Activated CD4-positive, alpha-beta T cell treated with anti-CD3 and anti-CD28 coated beads, Interleukin-2, amount 50 U/mL, for 48 hours (primary cell): ENCODE measurements around the gene ING4.
A peak's percentile ranks its signal among the peaks of the same experiment; 100 is the strongest.

Experiments
- DNase-seq, 2 experiments: peaks; one replicate each; pipeline ENCODE4 v3.0.0-alpha.2; 2020

The ING4 gene

GRCh38 chr12:6605421-6606330 is 57.2 kb downstream of the ING4 start:
- peak in 1 of 2 experiments; percentile 36 for DNase-seq

GRCh38 chr12:6604259-6605029 is 58.5 kb downstream of the ING4 start:
- DNase-seq = peak in 1 of 2 experiments; percentile 39

DNA sequence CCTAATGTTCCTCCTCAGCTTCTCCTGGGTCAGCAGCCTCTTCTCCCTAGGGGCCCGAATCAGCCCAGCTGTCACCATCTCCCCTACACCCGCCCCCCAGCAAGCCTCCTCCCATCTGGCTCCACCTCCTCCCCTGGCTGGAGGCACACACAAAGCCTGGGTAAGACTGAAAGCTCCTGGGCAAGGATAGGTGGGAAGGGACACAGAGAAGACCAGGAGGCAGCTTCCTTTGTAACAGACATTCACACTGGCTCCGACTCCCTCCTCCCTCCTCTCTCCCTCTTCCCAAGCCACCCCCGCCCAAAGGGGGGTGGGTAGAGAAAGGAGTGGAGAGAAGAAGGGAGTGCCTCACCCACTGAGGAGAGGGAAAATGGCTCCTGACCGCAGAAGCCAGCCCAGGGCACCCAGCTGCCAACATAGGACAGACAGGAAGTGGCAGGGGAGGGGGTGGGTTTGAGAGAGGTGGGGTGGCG is 59.8 kb downstream of the ING4 start:
- peak in 1 of 2 experiments; percentile 40 for DNase-seq

DNA sequence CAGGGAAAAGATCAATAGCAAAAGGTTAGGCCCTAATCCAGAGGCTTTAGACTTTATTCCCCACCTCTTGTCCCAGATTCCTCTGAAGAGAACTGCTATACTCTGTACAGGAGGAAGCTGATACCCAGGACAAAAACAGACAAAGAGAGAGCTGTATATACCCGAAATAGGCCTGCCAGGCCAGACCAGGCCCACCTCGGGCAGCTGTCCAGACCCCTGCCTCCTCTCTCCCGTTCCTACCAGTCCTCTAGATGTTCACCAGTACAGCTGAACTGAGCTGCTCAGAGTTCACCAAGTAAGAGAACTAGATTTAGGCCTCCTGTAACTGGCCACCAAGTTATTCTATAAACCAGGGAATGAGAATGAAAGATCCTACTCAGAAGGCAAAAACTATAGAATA is 60.4 kb downstream of the ING4 start:
- no peak for DNase-seq
